ENCODE data around the gene PIN4. TPM values are rescaled to one million over a fixed set of nuclear protein-coding genes. Genes with fewer than 3 reads are reported as not detected.

PIN4 gene
- total RNA-seq, 2 experiments from 2014 or later, result 12.3 to 14.6 TPM

DNA sequence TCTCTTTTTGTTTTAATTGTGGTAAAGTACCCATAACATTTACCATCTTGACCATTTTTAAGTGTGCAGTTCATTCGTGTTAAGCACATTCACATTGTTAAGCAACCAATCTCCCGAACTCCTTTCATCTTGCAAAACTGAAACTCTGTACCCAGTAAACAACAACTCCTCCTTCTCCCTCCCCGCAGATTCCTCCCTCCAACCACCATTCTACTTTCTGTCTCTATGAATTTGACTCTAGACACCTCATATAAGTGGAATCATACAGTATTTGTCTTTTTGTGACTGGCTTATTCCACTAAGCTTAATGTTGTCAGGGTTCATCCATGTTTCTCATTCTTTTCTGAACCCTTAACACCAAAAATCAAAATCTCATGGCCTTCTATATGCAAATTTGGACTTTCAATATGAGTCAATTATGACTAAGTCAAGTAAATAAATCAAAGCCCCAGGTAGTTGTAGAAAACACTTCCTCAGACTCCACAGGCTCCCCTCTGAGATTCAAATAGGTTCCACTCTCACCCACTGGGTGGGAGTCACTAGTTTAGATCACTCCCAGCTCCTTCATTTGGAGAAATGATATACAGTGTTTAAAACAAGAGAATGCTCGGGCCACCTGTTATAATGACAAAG, 40.1 kb upstream of the PIN4 start:
- ChIA-PET POLR2A (interaction anchor here (0.5 kb wide), 1 partner anchor 27 kb away, joined by 3 read pairs; no protein-coding TSS in a partner anchor), CTCF (ENCODE audit: unreplicated experiment) (no interaction called here)
- DNase-seq (ENCODE audit: low spot score), result no peak
- BruUV-seq (replicated peaks), result no TSS peak
- no peaks in the 10 kb centered on the region for H3K9me2 ChIP-seq (ENCODE audit: insufficient read depth, low read length)
- H3K27ac ChIP-seq (ENCODE audit: low read depth, low read length, poor library complexity, severe bottlenecking), result no peak overlapping the region
- no peaks in the 10 kb centered on the region for H3K4me1 ChIP-seq (ENCODE audit: insufficient read depth, low read length, poor library complexity, severe bottlenecking)
- no peaks in the 10 kb centered on the region for H3K36me3 ChIP-seq (ENCODE audit: insufficient read depth, low read length)
- no peak overlapping the region for H3K4me3 ChIP-seq (ENCODE audit: low read depth, low read length, poor library complexity, severe bottlenecking)
- H2AFZ ChIP-seq (ENCODE audit: low read length), result no peak overlapping the region
- H3K4me2 ChIP-seq (ENCODE audit: low read length), result no peak overlapping the region
- TF ChIP-seq EZH2phosphoT487 (IDR thresholded peaks at IDR 0.05; ENCODE audit: borderline replicate concordance, low read depth, low read length), result no peak
- TF ChIP-seq CTCF (conservative IDR thresholded peaks at IDR 0.05; ENCODE audit: low read length), result no peak
- H3K79me2 ChIP-seq (ENCODE audit: insufficient read depth, low read depth, low read length), result no peaks in the 10 kb centered on the region
- intact Hi-C loops (cut with micrococcal nuclease; ENCODE audit: unreplicated experiment), result no loop called here
- no peaks in the 10 kb centered on the region for H3K9me3 ChIP-seq (ENCODE audit: low read length)
- H4K20me1 ChIP-seq (ENCODE audit: insufficient read depth, low read length), result no peaks in the 10 kb centered on the region

GRCh38 chrX:72142094-72142793, 39.3 kb upstream of the PIN4 start:
- Histone ChIP-seq H3K79me2 (ENCODE audit: insufficient read depth, low read depth, low read length) (no peaks in the 10 kb centered on the region), H3K9me2 (ENCODE audit: insufficient read depth, low read length) (no peaks in the 10 kb centered on the region), H2AFZ (ENCODE audit: low read length) (no peak overlapping the region), H3K9me3 (ENCODE audit: low read length) (no peaks in the 10 kb centered on the region), H4K20me1 (ENCODE audit: insufficient read depth, low read length) (no peaks in the 10 kb centered on the region), H3K27ac (ENCODE audit: low read depth, low read length, poor library complexity, severe bottlenecking) (no peak overlapping the region), H3K4me3 (ENCODE audit: low read depth, low read length, poor library complexity, severe bottlenecking) (no peak overlapping the region), H3K4me2 (ENCODE audit: low read length) (no peak overlapping the region), H3K4me1 (ENCODE audit: insufficient read depth, low read length, poor library complexity, severe bottlenecking) (no peaks in the 10 kb centered on the region), H3K36me3 (ENCODE audit: insufficient read depth, low read length) (no peaks in the 10 kb centered on the region)
- DNase-seq (ENCODE audit: low spot score), result no peak
- no TSS peak for BruUV-seq (replicated peaks)
- ChIA-PET CTCF (ENCODE audit: unreplicated experiment) (no interaction called here), POLR2A (no interaction called here)
- TF ChIP-seq CTCF (conservative IDR thresholded peaks at IDR 0.05; ENCODE audit: low read length) (no peak), EZH2phosphoT487 (IDR thresholded peaks at IDR 0.05; ENCODE audit: borderline replicate concordance, low read depth, low read length) (no peak)
- intact Hi-C loops (cut with micrococcal nuclease; ENCODE audit: unreplicated experiment), result no loop called here
